ENCODE data around the gene TNIK. TPM values are rescaled to one million over a fixed set of nuclear protein-coding genes. Genes with fewer than 3 reads are reported as not detected.
"Not testable (repeated sequence)": the region's sequence is repeated elsewhere in the genome, so short reads cannot be mapped to it uniquely, and the experiment has no call there.

Gene TNIK
- total RNA-seq, 2 donors from 2014 or later, result 28.6 to 43.8 TPM

DNA sequence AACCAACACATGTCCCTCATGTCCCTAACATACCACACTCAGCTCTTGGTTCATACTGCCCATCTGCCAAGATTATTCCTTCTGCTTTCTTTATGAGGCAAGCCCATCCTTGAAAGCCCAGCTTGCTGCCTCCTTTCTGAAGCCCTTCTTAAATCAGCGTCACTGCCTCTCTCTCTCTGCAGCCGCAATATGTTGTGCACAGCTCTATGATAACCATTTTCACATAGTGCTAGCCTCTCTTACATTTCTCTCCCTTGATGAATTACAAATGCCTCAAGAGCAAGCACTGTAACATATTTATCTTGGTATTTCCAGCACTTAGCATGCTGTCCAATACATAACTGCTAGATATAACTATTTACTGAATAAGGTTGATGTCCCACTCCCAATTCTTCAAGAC is 86.5 kb downstream of the TNIK start:
- ATAC-seq (replicated peaks), result no peak
- no peak overlapping the region for H3K4me3 Mint-ChIP-seq
- H3K4me1 Mint-ChIP-seq, result peaks cover 22% of the 10 kb centered on the region
- no peaks in the 10 kb centered on the region for H3K9me3 Mint-ChIP-seq
- no peaks in the 10 kb centered on the region for H3K27me3 Mint-ChIP-seq
- H3K27ac Mint-ChIP-seq, result no peak overlapping the region
- peaks cover 10% of the 10 kb centered on the region for H3K36me3 Mint-ChIP-seq (ENCODE audit: low read depth)

DNA sequence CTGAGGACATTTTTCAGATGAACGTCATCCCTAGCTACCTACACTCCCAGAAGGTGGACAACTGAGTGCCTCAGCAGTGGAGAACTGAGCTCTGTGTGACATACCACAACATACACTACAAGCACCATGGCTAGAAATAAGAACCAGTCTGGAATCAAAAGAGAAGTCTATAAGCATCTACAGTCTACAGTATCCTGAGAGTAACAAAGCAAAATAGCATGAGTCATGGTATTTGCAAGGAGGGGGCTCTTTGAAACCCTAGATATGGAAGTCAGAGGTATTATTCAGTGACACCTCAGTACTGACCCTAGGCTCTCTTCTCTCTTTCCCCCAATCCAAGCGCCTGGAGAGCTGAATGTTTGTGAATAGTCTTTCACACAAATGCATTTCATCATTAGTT is 87.5 kb downstream of the TNIK start:
- no peaks in the 10 kb centered on the region for H3K27me3 Mint-ChIP-seq
- peaks cover 18% of the 10 kb centered on the region for H3K36me3 Mint-ChIP-seq (ENCODE audit: low read depth)
- peaks cover 20% of the 10 kb centered on the region for H3K4me1 Mint-ChIP-seq
- H3K9me3 Mint-ChIP-seq, result no peaks in the 10 kb centered on the region
- ATAC-seq (replicated peaks), result peak; percentile 32
- no peak overlapping the region for H3K4me3 Mint-ChIP-seq
- H3K27ac Mint-ChIP-seq, result no peak overlapping the region

GRCh38 chr3:171371354-171371753 is 88.9 kb downstream of the TNIK start:
- ATAC-seq (replicated peaks), result no peak
- H3K27ac Mint-ChIP-seq, result no peak overlapping the region
- no peaks in the 10 kb centered on the region for H3K9me3 Mint-ChIP-seq
- no peak overlapping the region for H3K4me3 Mint-ChIP-seq
- H3K27me3 Mint-ChIP-seq, result no peaks in the 10 kb centered on the region
- peaks cover 12% of the 10 kb centered on the region for H3K4me1 Mint-ChIP-seq
- peaks cover 19% of the 10 kb centered on the region for H3K36me3 Mint-ChIP-seq (ENCODE audit: low read depth)

DNA sequence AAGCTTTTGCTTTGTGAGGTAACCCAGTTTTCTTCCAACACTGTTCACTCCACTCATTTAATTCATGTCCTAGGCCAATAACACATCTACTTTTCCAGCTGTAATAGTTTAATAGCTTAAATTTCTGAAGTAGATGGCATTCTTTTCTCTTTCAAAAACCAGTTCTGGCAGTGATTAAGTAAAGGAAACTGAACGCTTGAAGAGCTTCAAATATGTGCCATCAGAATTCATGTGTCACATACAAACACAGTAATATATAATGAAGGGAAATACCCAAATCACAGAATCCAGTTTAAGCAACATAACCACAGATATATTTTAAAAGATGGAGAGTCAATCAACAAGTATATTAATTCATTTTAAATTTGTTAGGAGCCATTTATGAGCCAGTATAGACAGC is 91.0 kb downstream of the TNIK start:
- Mint-ChIP-seq H3K27ac (no peak overlapping the region), H3K4me1 (peaks cover 23% of the 10 kb centered on the region), H3K9me3 (no peaks in the 10 kb centered on the region), H3K36me3 (ENCODE audit: low read depth) (peaks cover 19% of the 10 kb centered on the region), H3K4me3 (no peak overlapping the region), H3K27me3 (no peaks in the 10 kb centered on the region)
- ATAC-seq (replicated peaks), result no peak

DNA sequence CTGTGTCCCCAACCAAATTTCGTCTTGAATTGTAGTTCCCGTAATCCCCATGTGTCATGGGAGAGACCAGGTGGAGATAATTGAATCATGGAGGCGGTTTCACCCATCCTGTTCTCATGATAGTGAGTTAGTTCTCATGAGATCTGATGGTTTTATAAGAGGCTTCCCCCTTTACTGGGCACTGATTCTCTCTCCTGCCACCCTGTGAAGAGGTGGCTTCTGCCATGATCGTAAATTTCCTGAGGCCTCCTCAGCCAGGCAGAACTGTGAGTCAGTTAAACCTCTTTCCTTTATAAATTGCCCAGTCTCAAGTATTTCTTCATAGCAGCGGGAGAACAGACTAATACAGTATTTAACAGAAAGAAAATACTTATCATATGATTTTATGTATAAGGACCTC is 93.5 kb downstream of the TNIK start:
- not testable (repeated sequence) for H3K9me3 Mint-ChIP-seq; H3K27me3 Mint-ChIP-seq; H3K4me3 Mint-ChIP-seq; H3K27ac Mint-ChIP-seq; ATAC-seq (replicated peaks)
- H3K36me3 Mint-ChIP-seq (ENCODE audit: low read depth), result peaks cover 19% of the 10 kb centered on the region
- H3K4me1 Mint-ChIP-seq, result peaks cover 33% of the 10 kb centered on the region

GRCh38 chr3:171366043-171366442 is 94.2 kb downstream of the TNIK start:
- H3K4me1 Mint-ChIP-seq, result peaks cover 26% of the 10 kb centered on the region
- no peak overlapping the region for H3K27ac Mint-ChIP-seq
- no peaks in the 10 kb centered on the region for H3K27me3 Mint-ChIP-seq
- H3K9me3 Mint-ChIP-seq, result no peaks in the 10 kb centered on the region
- no peak overlapping the region for H3K4me3 Mint-ChIP-seq
- ATAC-seq (replicated peaks), result no peak
- peaks cover 19% of the 10 kb centered on the region for H3K36me3 Mint-ChIP-seq (ENCODE audit: low read depth)

GRCh38 chr3:171365489-171365888 is 94.7 kb downstream of the TNIK start:
- H3K9me3 Mint-ChIP-seq, result no peaks in the 10 kb centered on the region
- H3K27ac Mint-ChIP-seq, result no peak overlapping the region
- no peak for ATAC-seq (replicated peaks)
- H3K36me3 Mint-ChIP-seq (ENCODE audit: low read depth), result peaks cover 19% of the 10 kb centered on the region
- H3K4me3 Mint-ChIP-seq, result no peak overlapping the region
- H3K4me1 Mint-ChIP-seq, result peaks cover 28% of the 10 kb centered on the region
- H3K27me3 Mint-ChIP-seq, result no peaks in the 10 kb centered on the region

DNA sequence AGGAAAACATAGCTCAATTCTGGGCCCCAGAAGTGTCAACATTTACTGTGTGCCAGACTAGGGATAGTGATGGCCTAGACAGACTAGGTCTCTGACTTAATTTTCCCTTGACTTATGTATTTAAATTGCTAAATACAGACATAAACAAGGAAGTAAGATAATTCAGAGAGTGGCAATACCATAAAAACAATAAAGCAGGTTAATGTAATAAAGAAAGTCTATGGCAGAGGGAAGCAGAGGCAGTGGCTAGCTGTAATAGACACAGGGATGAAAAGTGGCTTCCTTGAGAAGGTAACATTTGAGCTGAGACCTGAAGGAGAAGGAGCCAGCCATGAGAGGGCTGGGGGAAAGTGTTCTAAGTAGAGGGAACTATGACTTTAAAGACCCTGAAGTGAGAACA is 95.7 kb downstream of the TNIK start:
- Mint-ChIP-seq H3K9me3 (no peaks in the 10 kb centered on the region), H3K27me3 (no peaks in the 10 kb centered on the region), H3K4me3 (no peak overlapping the region), H3K27ac (no peak overlapping the region), H3K36me3 (ENCODE audit: low read depth) (peaks cover 17% of the 10 kb centered on the region), H3K4me1 (peaks cover 32% of the 10 kb centered on the region)
- ATAC-seq (replicated peaks), result no peak

DNA sequence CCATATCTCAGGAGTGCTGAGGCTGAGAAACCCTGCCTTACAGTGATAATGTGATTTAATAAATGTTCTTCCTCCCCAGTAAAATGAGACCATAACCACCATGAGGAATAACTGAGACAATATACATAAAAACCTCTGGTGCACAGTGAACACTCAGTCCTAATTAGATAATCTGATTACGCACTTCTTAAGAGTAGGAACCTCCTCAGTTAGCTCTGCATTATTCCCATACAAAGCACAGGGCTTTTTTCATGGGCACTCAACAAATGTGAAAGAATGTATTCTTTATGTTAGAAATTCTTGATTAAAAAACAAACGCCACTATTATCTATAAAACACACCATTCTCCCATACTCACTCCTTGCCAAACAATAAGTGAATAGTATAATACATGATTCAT is 97.0 kb downstream of the TNIK start:
- ATAC-seq (replicated peaks), result no peak
- H3K27ac Mint-ChIP-seq, result no peak overlapping the region
- peaks cover 5% of the 10 kb centered on the region for H3K36me3 Mint-ChIP-seq (ENCODE audit: low read depth)
- H3K27me3 Mint-ChIP-seq, result no peaks in the 10 kb centered on the region
- peaks cover 38% of the 10 kb centered on the region for H3K4me1 Mint-ChIP-seq
- H3K4me3 Mint-ChIP-seq, result no peak overlapping the region
- no peaks in the 10 kb centered on the region for H3K9me3 Mint-ChIP-seq

DNA sequence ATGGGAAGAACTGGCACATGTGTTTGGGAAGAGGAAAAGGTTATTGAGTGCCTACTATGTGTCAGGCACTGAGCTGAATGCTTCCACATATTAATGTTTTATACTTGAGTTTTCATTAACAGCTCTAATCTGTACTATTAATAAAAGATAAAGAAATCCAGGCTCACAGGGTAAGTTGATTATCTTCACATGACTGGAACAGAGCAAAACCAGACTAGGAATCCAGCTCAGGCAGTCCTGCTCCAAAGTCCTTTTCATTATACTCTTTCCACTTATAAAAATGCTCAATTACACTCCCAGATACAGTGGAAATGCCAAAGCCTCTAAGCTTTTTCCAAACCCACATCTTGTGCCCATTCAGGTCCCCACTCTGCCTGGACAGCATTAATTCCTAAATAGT is 97.6 kb downstream of the TNIK start:
- no peaks in the 10 kb centered on the region for H3K36me3 Mint-ChIP-seq (ENCODE audit: low read depth)
- H3K4me1 Mint-ChIP-seq, result peaks cover 42% of the 10 kb centered on the region
- no peaks in the 10 kb centered on the region for H3K9me3 Mint-ChIP-seq
- H3K4me3 Mint-ChIP-seq, result no peak overlapping the region
- H3K27me3 Mint-ChIP-seq, result no peaks in the 10 kb centered on the region
- no peak for ATAC-seq (replicated peaks)
- H3K27ac Mint-ChIP-seq, result no peak overlapping the region

DNA sequence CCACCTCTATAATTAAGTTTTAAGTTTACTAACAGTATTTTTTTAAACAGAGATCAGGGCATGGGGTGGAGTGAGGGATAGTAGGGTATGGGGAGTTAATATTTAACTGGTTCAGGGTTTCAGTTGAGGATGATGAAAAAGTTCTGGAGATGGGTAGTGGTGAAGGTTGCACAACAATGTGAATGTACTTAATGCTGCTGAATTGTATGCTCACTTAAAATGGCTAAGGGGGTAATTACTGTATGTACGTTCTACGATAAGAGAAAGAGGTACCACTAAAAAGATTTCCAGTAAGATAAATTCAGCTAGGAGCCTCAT is 101.4 kb downstream of the TNIK start:
- Mint-ChIP-seq H3K9me3 (no peaks in the 10 kb centered on the region), H3K4me3 (no peak overlapping the region), H3K27me3 (no peaks in the 10 kb centered on the region), H3K4me1 (peaks cover 52% of the 10 kb centered on the region), H3K27ac (no peak overlapping the region), H3K36me3 (ENCODE audit: low read depth) (no peaks in the 10 kb centered on the region)
- no peak for ATAC-seq (replicated peaks)

GRCh38 chr3:171358181-171358880 is 101.9 kb downstream of the TNIK start:
- Mint-ChIP-seq H3K4me3 (no peak overlapping the region), H3K4me1 (peaks cover 50% of the 10 kb centered on the region), H3K9me3 (no peaks in the 10 kb centered on the region), H3K27ac (no peak overlapping the region), H3K27me3 (no peaks in the 10 kb centered on the region), H3K36me3 (ENCODE audit: low read depth) (no peaks in the 10 kb centered on the region)
- peak; percentile 48 for ATAC-seq (replicated peaks)

- Mint-ChIP-seq H3K27me3 (no peaks in the 10 kb centered on the region), H3K27ac (no peak overlapping the region), H3K4me1 (peaks cover 44% of the 10 kb centered on the region), H3K36me3 (ENCODE audit: low read depth) (no peaks in the 10 kb centered on the region), H3K9me3 (no peaks in the 10 kb centered on the region), H3K4me3 (no peak overlapping the region)
- ATAC-seq (replicated peaks), result no peak
These were observed 102.5 kb downstream of the TNIK start for GRCh38 chr3:171357721-171358120.

GRCh38 chr3:171356251-171356650 is 104.0 kb downstream of the TNIK start:
- peak; percentile 33 for ATAC-seq (replicated peaks)
- Mint-ChIP-seq H3K27ac (peak overlapping the region; percentile 65), H3K27me3 (no peaks in the 10 kb centered on the region), H3K9me3 (no peaks in the 10 kb centered on the region), H3K36me3 (ENCODE audit: low read depth) (no peaks in the 10 kb centered on the region), H3K4me1 (peaks cover 49% of the 10 kb centered on the region), H3K4me3 (peak overlapping the region; percentile 36)

DNA sequence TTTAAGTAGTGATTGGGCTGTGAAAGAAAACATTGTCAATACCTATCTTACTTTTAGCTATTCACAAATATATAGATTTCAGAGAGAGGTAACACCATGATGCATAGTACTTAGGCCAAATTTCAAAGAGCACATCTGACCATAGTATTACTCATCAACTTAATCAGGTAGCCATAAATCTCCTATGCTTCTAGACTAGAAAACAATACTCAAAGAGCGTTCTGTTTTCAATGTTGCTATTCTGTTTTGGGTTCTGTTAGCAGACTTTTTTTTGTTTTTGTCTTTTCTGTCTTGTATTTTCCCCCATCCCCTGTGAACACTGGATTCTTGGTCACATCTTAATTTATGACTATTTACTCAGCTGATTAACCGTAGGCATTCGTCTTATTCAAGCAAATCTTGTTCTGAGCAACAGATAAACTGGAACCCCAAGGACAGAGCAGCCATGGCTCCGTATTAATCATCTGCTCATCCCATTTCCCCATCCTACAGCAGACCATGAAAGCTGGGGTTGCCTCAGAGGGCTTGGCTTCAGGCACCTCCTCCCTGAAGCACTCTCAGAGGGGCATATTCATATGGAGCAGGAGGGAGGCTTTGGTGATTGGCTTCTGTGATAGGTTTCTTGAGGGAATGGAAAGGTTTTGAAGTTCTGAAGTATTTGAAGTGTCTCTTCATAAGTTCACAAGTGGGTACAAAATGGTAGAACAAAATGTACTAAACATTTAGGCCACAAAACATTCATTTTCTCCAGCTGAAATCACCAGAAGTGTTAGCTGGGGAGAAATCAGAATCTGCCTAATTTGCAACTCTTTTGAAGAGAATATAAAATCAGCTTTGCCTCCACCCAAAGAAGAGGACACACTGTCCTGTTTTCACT is 105.3 kb downstream of the TNIK start:
- Mint-ChIP-seq H3K27ac (peak overlapping the region; percentile 69), H3K4me1 (peaks cover 48% of the 10 kb centered on the region), H3K27me3 (no peaks in the 10 kb centered on the region), H3K36me3 (ENCODE audit: low read depth) (no peaks in the 10 kb centered on the region), H3K4me3 (peak overlapping the region; percentile 36), H3K9me3 (no peaks in the 10 kb centered on the region)
- peak; percentile 25 for ATAC-seq (replicated peaks)

Data from activated T-helper 17 cell treated with anti-CD3 and anti-CD28 coated beads, Interleukin-2, amount 50 U/mL, for 72 hours (primary cell).